ENCODE measurements around the gene PELI3.

DNA sequence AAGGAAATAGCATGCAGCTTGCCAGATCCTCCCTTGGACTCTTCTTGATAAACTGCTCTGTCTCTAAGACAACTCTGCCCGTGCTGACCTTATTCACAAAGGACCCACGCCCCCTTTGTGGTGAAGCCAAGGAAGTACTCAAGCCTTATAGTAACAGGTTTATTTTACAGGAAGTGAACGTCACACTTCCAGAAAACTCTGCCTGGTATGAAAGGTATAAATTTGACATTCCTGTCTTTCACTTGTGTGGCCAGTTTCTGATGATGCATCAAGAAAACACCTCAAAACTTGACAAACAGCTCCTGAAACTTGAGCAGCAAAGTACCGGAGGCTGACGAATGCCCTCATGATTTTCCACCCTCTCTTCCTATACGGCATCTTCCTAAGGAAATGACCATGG, 12.5 kb upstream of the PELI3 start:
- TF ChIP-seq, protein P1, sequence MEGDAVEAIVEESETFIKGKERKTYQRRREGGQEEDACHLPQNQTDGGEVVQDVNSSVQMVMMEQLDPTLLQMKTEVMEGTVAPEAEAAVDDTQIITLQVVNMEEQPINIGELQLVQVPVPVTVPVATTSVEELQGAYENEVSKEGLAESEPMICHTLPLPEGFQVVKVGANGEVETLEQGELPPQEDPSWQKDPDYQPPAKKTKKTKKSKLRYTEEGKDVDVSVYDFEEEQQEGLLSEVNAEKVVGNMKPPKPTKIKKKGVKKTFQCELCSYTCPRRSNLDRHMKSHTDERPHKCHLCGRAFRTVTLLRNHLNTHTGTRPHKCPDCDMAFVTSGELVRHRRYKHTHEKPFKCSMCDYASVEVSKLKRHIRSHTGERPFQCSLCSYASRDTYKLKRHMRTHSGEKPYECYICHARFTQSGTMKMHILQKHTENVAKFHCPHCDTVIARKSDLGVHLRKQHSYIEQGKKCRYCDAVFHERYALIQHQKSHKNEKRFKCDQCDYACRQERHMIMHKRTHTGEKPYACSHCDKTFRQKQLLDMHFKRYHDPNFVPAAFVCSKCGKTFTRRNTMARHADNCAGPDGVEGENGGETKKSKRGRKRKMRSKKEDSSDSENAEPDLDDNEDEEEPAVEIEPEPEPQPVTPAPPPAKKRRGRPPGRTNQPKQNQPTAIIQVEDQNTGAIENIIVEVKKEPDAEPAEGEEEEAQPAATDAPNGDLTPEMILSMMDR (IDR thresholded peaks at IDR 0.05): no peak
- TF ChIP-seq POLR2A (IDR thresholded peaks at IDR 0.05) (no peak), POLR2AphosphoS5 (IDR thresholded peaks at IDR 0.05) (no peak)
